NCI-H2196 (cell line): ENCODE data around the gene BAG5.
"Not testable (repeated sequence)": the region's sequence is repeated elsewhere in the genome, so short reads cannot be mapped to it uniquely, and the experiment has no call there.

ENCODE experiments used
- DNase-seq: peaks from one replicate; lab custom pipeline; 2025; ENCODE audit not compliant: unreplicated experiment; lab: John Stamatoyannopoulos, UW

BAG5 gene

DNA sequence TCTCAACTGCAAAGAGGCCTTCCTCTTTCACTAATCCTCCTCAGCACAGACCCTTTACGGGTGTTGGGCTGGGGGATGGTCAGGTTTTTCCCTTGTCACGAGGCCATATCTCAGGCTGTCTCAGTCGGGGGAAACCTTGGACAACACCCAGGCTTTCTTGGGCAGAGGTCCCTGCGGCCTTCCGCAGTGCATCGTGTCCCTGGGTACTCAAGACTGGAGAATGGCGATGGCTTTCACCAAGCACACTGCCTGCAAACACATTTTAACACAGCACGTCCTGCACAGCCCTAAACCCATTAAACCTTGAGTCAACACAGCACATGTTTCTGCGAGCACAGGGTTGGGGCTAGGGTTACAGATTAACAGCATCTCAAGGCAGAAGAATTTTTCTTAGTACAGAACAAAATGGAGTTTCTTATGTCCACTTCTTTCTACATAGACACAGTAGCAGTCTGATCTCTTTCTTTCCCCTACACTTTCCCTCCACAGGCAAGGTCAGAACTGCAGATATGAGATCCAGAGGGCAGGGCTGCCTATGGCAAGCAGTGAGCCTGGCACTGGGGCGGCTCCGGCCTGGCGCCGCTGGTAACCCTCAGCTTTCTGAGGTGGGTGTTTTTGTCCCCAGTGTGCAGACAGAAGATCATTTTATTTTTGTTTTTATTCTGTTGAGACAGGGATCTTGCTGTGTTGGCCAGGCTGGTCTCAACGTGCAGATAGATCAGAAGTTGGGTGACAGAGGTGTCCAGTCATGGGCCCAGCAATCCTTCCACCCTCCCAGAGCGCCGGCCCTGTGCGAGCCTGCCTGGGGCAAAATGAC is 36.8 kb downstream of the BAG5 start:
- not testable (repeated sequence) for DNase-seq

- no peak for DNase-seq
Measured at GRCh38 chr14:103524002-103524935, 38.2 kb downstream of the BAG5 start.

DNA sequence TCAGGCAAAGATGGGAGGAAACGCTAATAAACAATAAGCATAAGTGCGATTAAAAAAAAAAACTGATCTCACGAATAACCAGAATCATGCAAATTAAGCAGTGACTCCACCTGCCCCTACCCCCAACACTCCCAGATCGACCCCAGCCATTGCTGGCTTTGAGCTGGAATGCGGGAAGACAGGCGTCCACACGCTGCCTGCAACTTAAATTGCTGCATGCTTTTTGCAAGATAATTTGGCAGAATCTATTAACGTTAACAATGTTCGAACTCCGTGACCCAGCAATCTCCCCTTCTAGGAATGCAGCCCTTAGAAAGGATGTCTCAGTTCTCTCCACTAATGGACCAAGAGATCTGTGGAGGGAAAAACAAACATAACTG is 38.9 kb downstream of the BAG5 start:
- no peak for DNase-seq

- DNase-seq = peak; percentile 65
Measured at GRCh38 chr14:103522649-103523574, 39.5 kb downstream of the BAG5 start, which contains the start of gene CKB. CKB (minus strand) TSS chr14:103522830; CDS start chr14:103522493, 337 bp downstream.

DNA sequence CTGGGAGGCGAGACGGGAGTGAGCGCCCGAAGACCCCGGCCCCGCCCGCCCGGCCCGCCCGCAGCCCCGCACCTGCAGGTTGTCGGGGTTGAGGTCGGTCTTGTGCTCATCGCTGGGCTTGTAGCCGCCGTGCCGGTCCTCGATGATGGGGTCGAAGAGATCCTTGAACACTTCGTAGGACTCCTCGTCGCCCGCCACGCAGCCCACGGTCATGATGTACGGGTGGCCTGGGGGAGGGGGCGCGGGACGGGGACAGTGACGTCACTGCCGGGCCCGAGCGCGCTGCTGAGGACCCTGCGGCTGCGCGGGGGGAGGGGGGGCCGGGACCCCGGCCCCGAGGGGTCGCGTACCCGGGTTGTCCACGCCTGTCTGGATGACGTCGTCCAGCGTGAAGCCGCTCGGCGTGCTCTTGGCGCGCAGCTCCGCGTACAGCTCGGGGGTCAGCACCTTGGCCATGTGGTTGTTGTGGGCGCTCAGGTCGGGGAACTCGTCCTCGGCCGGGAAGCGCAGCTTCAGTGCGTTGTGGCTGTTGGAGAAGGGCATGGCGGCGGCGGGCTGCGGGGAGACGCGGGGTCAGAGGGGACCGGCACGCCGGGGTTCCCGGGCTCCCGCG is 40.4 kb downstream of the BAG5 start:
- no peak for DNase-seq

DNA sequence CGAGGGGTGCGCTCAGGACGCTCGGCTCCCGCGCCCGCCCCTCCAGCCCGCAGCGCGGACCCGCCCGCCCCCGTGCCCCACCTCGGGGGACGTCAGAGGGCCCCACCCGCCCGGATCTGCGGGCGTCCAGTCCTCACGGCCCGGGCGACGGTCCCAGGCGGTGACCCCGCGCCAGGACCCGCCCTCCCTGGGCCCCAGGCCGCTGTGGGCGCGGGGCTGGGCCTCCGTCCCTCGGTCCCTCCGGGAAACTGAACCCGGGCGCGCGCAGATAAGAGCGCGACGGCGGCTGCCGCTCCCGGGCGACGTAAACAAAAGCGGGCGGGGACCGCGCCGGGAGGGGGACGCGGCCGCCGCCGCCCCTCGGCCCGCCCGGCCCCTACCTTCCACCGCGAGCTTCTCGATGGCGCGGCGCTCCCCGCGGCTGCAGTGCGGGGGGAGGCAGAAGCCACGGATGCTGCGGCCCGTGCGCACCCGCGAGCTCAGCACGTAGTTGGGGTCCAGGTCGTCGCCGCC is 41.0 kb downstream of the BAG5 start:
- DNase-seq = peak; percentile 9

GRCh38 chr14:103520657-103521437 is 41.6 kb downstream of the BAG5 start:
- DNase-seq = peak; percentile 79

- no peak for DNase-seq
Measured at GRCh38 chr14:103520269-103520656, 42.2 kb downstream of the BAG5 start.

DNA sequence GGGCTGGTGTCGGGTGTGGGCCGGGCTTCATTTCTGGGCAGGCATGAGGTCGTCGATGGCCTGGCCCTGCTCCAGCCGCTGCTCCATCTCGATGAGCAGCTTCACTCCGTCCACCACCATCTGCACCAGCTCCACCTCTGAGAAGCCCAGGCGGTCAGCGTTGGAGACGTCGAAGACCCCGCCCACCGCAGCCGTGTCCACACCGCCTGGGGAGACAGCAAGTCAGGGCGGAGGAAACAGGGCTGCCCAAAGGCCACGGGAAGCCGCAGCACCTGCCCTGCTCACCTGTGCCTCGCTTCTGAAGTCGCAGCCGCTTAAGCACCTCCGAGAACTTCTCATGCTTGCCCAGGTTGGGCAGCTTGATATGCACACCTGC is 42.6 kb downstream of the BAG5 start:
- DNase-seq = peak; percentile 16

- no peak for DNase-seq
Measured at GRCh38 chr14:103519043-103519836, 43.2 kb downstream of the BAG5 start.

- peak; percentile 32 for DNase-seq
Measured at GRCh38 chr14:103518422-103519042, 43.9 kb downstream of the BAG5 start.

DNA sequence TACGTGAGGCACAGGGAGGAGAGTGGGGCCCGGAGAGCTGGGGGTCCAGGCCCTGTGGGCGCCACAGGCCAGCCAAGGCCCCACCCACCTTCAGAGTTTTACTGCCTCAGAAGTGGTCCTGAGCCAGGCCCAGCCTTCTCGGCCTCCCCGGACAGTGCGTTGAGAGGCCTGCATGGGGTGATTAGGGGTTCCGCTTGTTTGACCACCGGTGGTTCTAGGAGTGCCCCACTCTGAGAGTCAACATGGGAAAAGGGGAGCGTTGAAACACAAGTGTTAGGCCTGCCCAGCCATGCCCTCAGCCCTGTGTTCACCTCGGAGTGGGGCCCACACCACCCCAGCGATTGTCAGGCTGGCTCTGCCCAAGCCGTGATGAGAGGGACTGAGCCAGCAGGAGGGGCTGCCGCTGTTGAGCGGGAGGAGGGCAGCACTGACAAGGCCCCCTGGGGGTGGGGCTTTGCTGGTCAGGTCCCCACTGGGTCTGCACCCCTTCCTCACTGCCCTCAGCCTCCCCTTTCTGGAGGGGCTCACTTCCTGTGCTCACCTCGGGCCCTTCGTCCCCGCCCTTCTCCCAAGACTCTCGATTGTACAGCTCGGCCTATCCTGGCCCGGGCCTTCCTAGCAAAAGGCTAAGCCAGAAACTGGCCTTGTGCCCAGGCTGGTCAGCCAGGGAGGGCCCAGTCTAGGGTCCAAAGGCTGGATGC is 44.6 kb downstream of the BAG5 start:
- no peak for DNase-seq

GRCh38 chr14:103517174-103517566 is 45.3 kb downstream of the BAG5 start:
- DNase-seq = no peak

- no peak for DNase-seq
Measured at GRCh38 chr14:103516426-103517173, 45.9 kb downstream of the BAG5 start.

DNA sequence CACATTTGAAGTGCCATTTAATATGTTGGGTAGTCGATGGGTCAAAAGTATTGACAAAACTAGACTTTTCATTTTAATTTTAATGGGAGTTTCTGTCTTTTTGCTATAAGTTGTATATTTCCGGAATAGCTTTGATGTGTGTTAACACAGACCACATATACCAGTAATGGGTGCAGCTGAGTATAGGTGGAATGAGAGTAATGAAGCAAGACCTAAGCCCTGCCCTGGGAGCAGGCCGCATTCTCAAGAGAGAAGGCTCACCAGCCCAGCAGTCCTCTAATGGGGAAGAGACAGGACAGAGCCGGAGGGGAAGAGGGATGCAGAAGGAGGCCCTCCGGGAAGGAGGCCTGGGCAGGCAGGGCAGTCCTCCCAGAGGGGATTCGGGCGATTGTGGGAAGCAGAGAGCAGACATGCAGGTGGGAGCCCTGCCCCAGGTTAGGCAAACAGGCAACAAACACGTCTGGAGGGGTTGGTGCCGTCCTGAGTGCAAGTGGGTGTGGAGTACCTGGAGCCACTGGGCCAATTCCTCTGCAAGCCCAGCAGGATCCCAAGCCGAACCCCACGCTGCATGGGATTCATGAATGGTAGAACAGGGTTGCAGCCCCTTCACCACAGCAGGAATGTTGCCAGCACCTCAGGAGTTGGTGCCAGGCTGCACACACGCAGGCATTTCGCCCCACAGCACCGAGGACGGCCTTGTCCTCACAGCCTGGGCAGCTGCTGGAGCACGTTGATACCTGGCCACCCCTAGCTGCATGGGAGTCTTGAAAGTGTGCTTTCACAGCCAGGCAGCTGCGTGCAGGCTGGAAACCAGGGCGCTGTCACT is 47.6 kb downstream of the BAG5 start:
- DNase-seq = no peak
